Neural cell (in vitro differentiated cells): ENCODE results near the gene PIK3CA. TPM values are rescaled to one million over a fixed set of nuclear protein-coding genes. Genes with fewer than 3 reads are reported as not detected.

Source experiments
- H2AFZ ChIP-seq: fragments of 200-600, 300-800 bp; sonication (generic), shearing (Covaris generic); 2 replicates; pipeline ENCODE4 v1.6.0; 2014; ENCODE audit warnings: low read depth, mild to moderate bottlenecking, antibody characterized with exemption, low read length, moderate library complexity
- H3F3A ChIP-seq: fragments of 200-600 bp; shearing (Covaris generic); 2 replicates; pipeline ENCODE4 v1.6.1; 2016; ENCODE audit warnings: mild to moderate bottlenecking, moderate library complexity, mixed read lengths, antibody characterized with exemption, low read length; ENCODE audit not compliant: insufficient read depth, poor library complexity, severe bottlenecking
- H3K27ac ChIP-seq: fragments of 200-600, 300-800 bp; sonication (generic), shearing (Covaris generic); 2 replicates; pipeline ENCODE4 v1.5.1; 2014; ENCODE audit warnings: mild to moderate bottlenecking, low read length, moderate library complexity
- H3K27me3 ChIP-seq: fragments of 300-800, 200-600 bp; sonication (generic), shearing (Covaris generic); 2 replicates; pipeline ENCODE4 v1.6.0; 2014; ENCODE audit warnings: mild to moderate bottlenecking, low read depth, low read length, moderate library complexity; ENCODE audit not compliant: insufficient read depth
- H3K36me3 ChIP-seq: fragments of 300-800, 200-600 bp; sonication (generic), shearing (Covaris generic); 2 replicates; pipeline ENCODE4 v1.5.1; 2014; ENCODE audit warnings: mild to moderate bottlenecking, antibody characterized with exemption, low read length, moderate library complexity; ENCODE audit not compliant: insufficient read depth
- H3K4me2 ChIP-seq: fragments of 300-800, 200-600 bp; sonication (generic), shearing (Covaris generic); 2 replicates; pipeline ENCODE4 v1.6.0; 2014; ENCODE audit warnings: mild to moderate bottlenecking, low read length
- H3K4me3 ChIP-seq: fragments of 300-800, 200-600 bp; sonication (generic), shearing (Covaris generic); 2 replicates; pipeline ENCODE4 v1.5.1; 2014; ENCODE audit warnings: mild to moderate bottlenecking, low read length, moderate library complexity
- H3K79me2 ChIP-seq: fragments of 200-600 bp; shearing (Covaris generic); replicated peaks from 2 replicates; pipeline ENCODE4 v1.6.0; 2014; ENCODE audit warnings: mild to moderate bottlenecking, low read length, moderate library complexity; ENCODE audit not compliant: insufficient read depth
- H3K9ac ChIP-seq: fragments of 300-800, 200-600 bp; sonication (generic), shearing (Covaris generic); 2 replicates; pipeline ENCODE4 v1.6.1; 2016; ENCODE audit warnings: mild to moderate bottlenecking, low read length, mixed read lengths
- H3K9me2 ChIP-seq: fragments of 200-600 bp; shearing (Covaris generic); 2 replicates; pipeline ENCODE4 v1.6.1; 2016; ENCODE audit warnings: mild to moderate bottlenecking, low read length, mixed read lengths; ENCODE audit not compliant: insufficient read depth
- H3K9me3 ChIP-seq: fragments of 200-600, 300-800 bp; sonication (generic), shearing (Covaris generic); 2 replicates; pipeline ENCODE4 v1.6.1; 2016; ENCODE audit warnings: mild to moderate bottlenecking, mixed run types, low read length, moderate library complexity, mixed read lengths
- H4K20me1 ChIP-seq: fragments of 200-600 bp; shearing (Covaris generic); 2 replicates; pipeline ENCODE4 v1.6.1; 2016; ENCODE audit warnings: mild to moderate bottlenecking, mixed run types; ENCODE audit not compliant: insufficient read depth
- EP300 ChIP-seq: fragments of 450-650 bp; conservative IDR thresholded peaks from 2 replicates; pipeline ENCODE4 v1.6.1; 2014; ENCODE audit warnings: antibody characterized with exemption, mild to moderate bottlenecking, moderate library complexity; ENCODE audit not compliant: poor library complexity, severe bottlenecking
- EZH2 ChIP-seq: fragments of 200-600, 300-800 bp; shearing (Covaris generic), sonication (generic); IDR thresholded peaks from 2 replicates; pipeline ENCODE4 v1.6.1; 2014; ENCODE audit warnings: antibody characterized with exemption, low read length, borderline replicate concordance, mild to moderate bottlenecking; ENCODE audit not compliant: insufficient read depth, poor library complexity, severe bottlenecking
- MXI1 ChIP-seq: fragments of 450-650 bp; conservative IDR thresholded peaks from 2 replicates; pipeline ENCODE4 v1.6.1; 2014; ENCODE audit warnings: antibody characterized with exemption, mild to moderate bottlenecking; ENCODE audit not compliant: poor library complexity, severe bottlenecking
- POLR2AphosphoS5 ChIP-seq: IDR thresholded peaks from 2 replicates; pipeline ENCODE4 v1.6.1; 2012
- RAD21 ChIP-seq: fragments of 450-650 bp; conservative IDR thresholded peaks from 2 replicates; pipeline ENCODE4 v1.6.1; 2014; ENCODE audit warnings: antibody characterized with exemption, mild to moderate bottlenecking, moderate library complexity
- SMC3 ChIP-seq: fragments of 450-650 bp; conservative IDR thresholded peaks from 2 replicates; pipeline ENCODE4 v1.6.1; 2014; ENCODE audit warnings: antibody characterized with exemption, mild to moderate bottlenecking, moderate library complexity; ENCODE audit not compliant: poor library complexity
- TAF1 ChIP-seq: IDR thresholded peaks from 2 replicates; pipeline ENCODE4 v1.6.1; 2012; ENCODE audit warnings: low read depth
- polyA plus RNA-seq: library from polyadenylated mRNA; depleted of rRNA; stranded (reverse); fragments of >200 nt; gene quantifications from 2 replicates; pipeline ENCODE4 v1.2.3, GENCODE V29; 2014
- TF ChIP-seq, protein P1 (sequence below): fragments of 450-650 bp; IDR thresholded peaks from 2 replicates; pipeline ENCODE4 v1.5.1; 2014; ENCODE audit warnings: antibody characterized with exemption, mild to moderate bottlenecking, moderate library complexity; ENCODE audit not compliant: poor library complexity, severe bottlenecking
- TF ChIP-seq, protein P2 (sequence below): IDR thresholded peaks from 2 replicates; pipeline ENCODE4 v1.6.1; 2012; ENCODE audit warnings: borderline replicate concordance

Gene PIK3CA
- polyA plus RNA-seq, 1 donor from 2014 or later: 15.2 TPM

DNA sequence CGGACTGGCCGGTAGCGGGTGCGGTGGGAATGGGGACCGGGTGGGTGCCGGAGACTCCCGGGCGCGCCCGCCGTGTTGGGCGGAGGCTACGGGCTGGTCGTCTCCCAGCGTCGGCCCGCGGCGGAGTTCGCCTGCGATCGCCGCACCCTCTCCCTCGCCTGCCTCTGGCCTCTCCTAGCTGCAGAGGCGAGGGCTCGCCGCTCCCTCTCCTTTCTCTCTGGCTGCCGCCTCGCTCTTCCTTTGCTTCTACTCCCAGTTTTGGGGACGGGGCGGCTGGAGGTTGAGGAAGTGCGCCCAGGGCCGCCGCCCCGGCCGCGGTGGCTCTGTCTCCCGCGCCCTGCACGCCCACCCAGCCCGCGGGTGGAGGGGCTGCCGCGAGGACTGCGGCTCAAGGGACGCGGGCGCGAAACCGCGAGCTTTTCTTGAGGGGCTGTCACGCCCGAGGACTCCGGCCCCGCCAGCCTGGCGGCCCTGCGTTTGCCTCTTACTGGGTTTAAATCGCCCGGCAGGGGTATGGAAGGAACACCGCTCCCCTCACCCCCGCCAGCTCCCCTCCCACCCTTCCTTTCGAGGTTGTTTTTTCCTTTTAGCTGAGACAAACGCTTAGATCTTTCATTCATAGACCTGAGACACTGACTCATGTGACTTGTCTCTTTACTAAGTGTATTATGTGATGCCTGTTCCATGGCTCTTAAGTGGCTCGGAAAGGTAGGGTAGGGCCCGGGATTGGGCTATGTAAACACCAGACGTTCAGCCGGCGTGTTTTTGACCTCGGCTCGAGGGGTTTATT lies 654 bp downstream of the PIK3CA start:
- Histone ChIP-seq H3K79me2 (peaks cover 45% of the 10 kb centered on the region), H3K27me3 (no peaks in the 10 kb centered on the region), H4K20me1 (no peaks in the 10 kb centered on the region), H3K36me3 (no peaks in the 10 kb centered on the region), H3K9ac (peak overlapping the region; percentile 90), H3K9me3 (no peaks in the 10 kb centered on the region), H3K4me3 (peak overlapping the region; percentile 89), H3K27ac (peak overlapping the region; percentile 86), H3F3A (no peaks in the 10 kb centered on the region), H2AFZ (peak overlapping the region; percentile 66), H3K4me2 (peak overlapping the region; percentile 77), H3K9me2 (no peaks in the 10 kb centered on the region)
- TF ChIP-seq, protein P1, sequence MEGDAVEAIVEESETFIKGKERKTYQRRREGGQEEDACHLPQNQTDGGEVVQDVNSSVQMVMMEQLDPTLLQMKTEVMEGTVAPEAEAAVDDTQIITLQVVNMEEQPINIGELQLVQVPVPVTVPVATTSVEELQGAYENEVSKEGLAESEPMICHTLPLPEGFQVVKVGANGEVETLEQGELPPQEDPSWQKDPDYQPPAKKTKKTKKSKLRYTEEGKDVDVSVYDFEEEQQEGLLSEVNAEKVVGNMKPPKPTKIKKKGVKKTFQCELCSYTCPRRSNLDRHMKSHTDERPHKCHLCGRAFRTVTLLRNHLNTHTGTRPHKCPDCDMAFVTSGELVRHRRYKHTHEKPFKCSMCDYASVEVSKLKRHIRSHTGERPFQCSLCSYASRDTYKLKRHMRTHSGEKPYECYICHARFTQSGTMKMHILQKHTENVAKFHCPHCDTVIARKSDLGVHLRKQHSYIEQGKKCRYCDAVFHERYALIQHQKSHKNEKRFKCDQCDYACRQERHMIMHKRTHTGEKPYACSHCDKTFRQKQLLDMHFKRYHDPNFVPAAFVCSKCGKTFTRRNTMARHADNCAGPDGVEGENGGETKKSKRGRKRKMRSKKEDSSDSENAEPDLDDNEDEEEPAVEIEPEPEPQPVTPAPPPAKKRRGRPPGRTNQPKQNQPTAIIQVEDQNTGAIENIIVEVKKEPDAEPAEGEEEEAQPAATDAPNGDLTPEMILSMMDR: peak; percentile 15
- TF ChIP-seq POLR2AphosphoS5 (no peak), TAF1 (peak; percentile 40), EZH2 (no peak), MXI1 (peak; percentile 32)
- TF ChIP-seq, protein P2, sequence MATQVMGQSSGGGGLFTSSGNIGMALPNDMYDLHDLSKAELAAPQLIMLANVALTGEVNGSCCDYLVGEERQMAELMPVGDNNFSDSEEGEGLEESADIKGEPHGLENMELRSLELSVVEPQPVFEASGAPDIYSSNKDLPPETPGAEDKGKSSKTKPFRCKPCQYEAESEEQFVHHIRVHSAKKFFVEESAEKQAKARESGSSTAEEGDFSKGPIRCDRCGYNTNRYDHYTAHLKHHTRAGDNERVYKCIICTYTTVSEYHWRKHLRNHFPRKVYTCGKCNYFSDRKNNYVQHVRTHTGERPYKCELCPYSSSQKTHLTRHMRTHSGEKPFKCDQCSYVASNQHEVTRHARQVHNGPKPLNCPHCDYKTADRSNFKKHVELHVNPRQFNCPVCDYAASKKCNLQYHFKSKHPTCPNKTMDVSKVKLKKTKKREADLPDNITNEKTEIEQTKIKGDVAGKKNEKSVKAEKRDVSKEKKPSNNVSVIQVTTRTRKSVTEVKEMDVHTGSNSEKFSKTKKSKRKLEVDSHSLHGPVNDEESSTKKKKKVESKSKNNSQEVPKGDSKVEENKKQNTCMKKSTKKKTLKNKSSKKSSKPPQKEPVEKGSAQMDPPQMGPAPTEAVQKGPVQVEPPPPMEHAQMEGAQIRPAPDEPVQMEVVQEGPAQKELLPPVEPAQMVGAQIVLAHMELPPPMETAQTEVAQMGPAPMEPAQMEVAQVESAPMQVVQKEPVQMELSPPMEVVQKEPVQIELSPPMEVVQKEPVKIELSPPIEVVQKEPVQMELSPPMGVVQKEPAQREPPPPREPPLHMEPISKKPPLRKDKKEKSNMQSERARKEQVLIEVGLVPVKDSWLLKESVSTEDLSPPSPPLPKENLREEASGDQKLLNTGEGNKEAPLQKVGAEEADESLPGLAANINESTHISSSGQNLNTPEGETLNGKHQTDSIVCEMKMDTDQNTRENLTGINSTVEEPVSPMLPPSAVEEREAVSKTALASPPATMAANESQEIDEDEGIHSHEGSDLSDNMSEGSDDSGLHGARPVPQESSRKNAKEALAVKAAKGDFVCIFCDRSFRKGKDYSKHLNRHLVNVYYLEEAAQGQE: peak; percentile 52

DNA sequence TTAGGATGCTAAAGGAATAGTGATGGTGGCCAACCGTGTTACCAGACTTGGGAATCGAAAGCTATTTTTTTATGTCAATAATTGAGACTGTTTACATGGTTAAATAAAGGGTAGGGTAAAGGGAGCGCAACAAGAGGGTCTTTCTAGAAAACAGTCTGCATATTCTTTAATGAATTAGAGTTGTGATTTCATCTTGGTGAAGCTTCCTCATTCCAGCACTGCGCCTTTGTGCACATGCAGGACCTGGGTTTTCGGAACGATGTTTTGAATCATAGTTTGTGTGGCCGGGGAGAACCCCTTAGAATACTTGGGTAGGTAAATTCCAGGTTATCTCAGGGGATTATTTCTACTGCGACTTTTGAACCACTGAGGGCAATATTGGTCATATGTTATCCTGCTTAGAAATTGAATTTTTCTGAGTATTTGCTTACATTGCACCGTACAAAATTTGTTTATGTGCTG lies 1.3 kb downstream of the PIK3CA start:
- TF ChIP-seq EP300 (no peak), MXI1 (no peak), EZH2 (no peak), POLR2AphosphoS5 (no peak), SMC3 (no peak), TAF1 (no peak), RAD21 (no peak)
- TF ChIP-seq, protein P1: no peak
- TF ChIP-seq, protein P2: no peak
- Histone ChIP-seq H3K36me3 (no peaks in the 10 kb centered on the region), H3K9me2 (no peaks in the 10 kb centered on the region), H3K27ac (peak overlapping the region; percentile 86), H4K20me1 (no peaks in the 10 kb centered on the region), H3K9me3 (no peaks in the 10 kb centered on the region), H3K4me2 (peak overlapping the region; percentile 77), H2AFZ (peak overlapping the region; percentile 66), H3F3A (no peaks in the 10 kb centered on the region), H3K79me2 (peaks cover 51% of the 10 kb centered on the region), H3K27me3 (no peaks in the 10 kb centered on the region), H3K9ac (peak overlapping the region; percentile 90), H3K4me3 (peak overlapping the region; percentile 89)
